ENCODE measurements around the gene TMEM8B.

Gene TMEM8B

DNA sequence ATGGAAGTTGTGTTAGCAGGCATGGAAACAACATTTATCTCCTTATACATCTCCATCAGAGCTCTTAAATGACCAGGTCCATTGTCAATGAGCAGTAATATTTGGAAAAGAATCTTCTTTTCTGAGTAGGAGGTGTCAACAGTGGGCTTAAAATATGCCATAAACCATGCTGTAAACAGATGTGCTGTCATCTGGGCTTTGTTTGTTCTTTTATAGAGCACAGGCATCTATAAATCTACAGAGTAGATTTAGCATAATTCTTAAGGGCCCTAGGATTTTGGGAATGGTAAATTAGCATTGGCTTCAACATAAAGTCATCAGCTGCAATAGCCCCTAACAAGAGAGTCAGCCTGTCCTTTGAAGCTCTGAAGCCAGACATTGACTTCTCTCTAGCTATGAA is 69.3 kb downstream of the TMEM8B start:
- TF ChIP-seq, protein P1, sequence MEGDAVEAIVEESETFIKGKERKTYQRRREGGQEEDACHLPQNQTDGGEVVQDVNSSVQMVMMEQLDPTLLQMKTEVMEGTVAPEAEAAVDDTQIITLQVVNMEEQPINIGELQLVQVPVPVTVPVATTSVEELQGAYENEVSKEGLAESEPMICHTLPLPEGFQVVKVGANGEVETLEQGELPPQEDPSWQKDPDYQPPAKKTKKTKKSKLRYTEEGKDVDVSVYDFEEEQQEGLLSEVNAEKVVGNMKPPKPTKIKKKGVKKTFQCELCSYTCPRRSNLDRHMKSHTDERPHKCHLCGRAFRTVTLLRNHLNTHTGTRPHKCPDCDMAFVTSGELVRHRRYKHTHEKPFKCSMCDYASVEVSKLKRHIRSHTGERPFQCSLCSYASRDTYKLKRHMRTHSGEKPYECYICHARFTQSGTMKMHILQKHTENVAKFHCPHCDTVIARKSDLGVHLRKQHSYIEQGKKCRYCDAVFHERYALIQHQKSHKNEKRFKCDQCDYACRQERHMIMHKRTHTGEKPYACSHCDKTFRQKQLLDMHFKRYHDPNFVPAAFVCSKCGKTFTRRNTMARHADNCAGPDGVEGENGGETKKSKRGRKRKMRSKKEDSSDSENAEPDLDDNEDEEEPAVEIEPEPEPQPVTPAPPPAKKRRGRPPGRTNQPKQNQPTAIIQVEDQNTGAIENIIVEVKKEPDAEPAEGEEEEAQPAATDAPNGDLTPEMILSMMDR (conservative IDR thresholded peaks at IDR 0.05), result no peak
- H3K27ac ChIP-seq, result no peak overlapping the region

DNA sequence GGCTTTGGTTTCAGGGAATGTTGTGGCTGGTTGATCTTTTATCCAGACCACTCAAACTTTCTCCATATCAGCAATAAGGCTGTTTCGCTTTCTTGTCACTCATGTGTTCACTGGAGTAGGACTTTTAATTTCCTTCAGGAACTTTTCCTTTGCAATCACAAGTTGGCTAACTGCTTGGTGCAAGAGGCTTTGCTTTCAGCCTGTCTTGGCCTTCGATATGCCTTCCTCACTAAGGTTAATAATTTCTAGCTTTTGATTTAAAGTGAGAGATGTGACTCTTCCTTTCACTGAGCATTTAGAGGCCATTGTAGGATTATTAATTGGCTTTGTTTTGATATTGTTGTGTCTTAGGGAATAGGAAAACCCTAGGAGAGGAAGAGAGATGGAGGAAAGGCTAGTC is 70.0 kb downstream of the TMEM8B start:
- TF ChIP-seq, protein P1 (conservative IDR thresholded peaks at IDR 0.05), result no peak
- no peak overlapping the region for H3K27ac ChIP-seq

DNA sequence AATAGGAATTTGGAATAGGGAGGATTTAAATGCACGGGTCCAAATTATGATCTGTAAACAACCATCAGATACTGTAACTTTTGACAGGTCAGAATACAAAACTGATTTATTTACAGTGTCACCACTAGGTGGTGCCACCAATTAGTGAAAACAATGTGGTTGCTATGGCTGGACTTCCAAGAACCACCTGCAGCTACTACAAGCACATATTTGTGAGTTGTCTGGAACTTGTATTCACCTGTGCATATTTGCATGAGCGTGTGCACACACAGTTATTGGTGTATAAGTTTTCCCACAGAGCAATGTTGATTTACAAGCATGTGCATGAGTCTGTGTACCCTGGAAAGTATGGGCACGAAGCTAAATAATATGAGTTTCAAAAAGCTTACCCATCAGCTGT is 74.0 kb downstream of the TMEM8B start:
- TF ChIP-seq, protein P1 (conservative IDR thresholded peaks at IDR 0.05), result peak; percentile 84
- H3K27ac ChIP-seq, result no peak overlapping the region

DNA sequence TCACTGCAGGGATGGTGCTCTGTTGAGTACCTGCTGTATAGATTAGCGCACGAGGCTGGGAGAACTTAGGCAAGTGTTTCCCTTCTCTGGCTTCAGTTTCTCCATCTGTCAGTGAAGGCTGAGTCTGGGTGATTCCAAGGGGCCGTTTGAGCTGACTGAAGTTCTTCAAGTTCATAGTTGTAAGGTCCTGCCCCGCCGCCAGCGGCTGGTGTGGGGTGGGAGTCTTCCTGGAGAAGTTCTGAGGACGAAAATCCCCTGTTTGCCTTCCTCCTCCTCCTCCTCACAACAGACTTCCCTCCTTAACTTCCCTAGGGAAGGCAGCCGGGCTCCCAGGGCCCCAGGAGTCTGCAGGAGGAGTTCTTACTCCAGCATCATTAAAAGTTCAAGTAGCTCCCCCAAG is 75.3 kb downstream of the TMEM8B start:
- peak overlapping the region; percentile 5; the same call in 1 of the 2 replicates for H3K27ac ChIP-seq
- TF ChIP-seq, protein P1 (conservative IDR thresholded peaks at IDR 0.05), result no peak

DNA sequence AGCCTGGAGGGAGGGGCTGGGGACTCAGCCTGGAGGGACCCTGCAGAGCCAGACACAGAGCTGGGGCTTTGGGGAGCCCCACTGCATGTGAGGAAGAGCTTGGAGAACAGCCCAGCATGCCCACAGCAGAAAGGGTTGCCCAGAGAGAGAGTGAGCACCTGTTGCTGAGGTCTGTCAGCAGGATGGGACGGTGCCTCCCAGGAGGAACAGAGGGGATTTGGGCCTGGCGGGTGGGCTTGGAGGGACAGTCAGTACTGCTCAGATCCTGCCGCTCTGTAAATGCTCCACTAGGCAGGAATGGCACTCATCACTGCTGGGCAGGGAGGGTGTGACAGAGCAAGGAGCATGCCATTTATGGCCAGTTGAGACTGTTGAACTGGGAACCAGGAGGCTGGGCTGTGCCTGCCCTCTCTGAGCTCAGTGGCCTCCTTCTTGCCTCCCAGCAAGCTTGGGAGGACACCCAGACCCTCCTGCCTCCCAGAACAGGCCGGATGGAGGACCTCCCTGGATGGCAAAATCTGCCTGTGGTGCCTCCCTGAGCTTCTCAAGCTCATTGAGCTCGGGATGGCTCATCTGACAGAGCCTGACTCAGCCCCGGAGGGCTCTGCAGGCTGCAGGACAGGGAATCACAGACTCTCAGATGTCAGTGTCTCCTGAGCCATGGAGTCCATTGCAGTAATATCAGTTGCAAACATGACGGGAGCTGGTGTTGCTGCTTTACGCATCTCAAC is 76.2 kb downstream of the TMEM8B start:
- TF ChIP-seq, protein P1 (conservative IDR thresholded peaks at IDR 0.05), result no peak
- peak overlapping the region; percentile 48; the same call in 1 of the 2 replicates for H3K27ac ChIP-seq

DNA sequence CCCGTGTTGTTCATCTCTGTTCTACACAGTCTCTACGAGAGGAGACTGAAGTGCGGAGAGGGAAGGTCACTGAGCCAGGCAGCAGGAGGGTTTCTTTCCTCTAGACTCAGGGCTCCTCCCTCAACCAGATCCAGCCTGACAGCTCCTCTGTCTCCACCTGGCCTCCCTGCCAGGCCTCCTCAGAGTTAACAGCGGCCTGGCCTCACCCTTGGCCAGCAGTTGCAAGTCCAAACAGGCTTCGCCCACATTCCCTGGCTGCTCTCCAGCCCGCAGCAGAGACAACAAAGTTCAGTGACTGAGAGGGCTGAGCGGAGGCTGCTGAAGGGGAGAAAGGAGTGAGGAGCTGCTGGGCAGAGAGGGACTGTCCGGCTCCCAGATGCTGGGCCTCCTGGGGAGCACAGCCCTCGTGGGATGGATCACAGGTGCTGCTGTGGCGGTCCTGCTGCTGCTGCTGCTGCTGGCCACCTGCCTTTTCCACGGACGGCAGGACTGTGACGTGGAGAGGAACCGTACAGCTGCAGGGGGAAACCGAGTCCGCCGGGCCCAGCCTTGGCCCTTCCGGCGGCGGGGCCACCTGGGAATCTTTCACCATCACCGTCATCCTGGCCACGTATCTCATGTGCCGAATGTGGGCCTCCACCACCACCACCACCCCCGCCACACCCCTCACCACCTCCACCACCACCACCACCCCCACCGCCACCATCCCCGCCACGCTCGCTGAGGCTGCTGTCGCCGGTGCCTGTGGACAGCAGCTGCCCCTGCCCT is 77.1 kb downstream of the TMEM8B start, which contains the start of gene HRCT1:
TSS of gene HRCT1 (plus strand) at position 291 of the 768 bp plus-strand sequence. CDS start at position 377, 86 bp downstream.
- TF ChIP-seq, protein P1 (conservative IDR thresholded peaks at IDR 0.05), result no peak
- peak within 1 kb of the TSS; percentile 48; the same call in 1 of the 2 replicates for H3K27ac ChIP-seq

DNA sequence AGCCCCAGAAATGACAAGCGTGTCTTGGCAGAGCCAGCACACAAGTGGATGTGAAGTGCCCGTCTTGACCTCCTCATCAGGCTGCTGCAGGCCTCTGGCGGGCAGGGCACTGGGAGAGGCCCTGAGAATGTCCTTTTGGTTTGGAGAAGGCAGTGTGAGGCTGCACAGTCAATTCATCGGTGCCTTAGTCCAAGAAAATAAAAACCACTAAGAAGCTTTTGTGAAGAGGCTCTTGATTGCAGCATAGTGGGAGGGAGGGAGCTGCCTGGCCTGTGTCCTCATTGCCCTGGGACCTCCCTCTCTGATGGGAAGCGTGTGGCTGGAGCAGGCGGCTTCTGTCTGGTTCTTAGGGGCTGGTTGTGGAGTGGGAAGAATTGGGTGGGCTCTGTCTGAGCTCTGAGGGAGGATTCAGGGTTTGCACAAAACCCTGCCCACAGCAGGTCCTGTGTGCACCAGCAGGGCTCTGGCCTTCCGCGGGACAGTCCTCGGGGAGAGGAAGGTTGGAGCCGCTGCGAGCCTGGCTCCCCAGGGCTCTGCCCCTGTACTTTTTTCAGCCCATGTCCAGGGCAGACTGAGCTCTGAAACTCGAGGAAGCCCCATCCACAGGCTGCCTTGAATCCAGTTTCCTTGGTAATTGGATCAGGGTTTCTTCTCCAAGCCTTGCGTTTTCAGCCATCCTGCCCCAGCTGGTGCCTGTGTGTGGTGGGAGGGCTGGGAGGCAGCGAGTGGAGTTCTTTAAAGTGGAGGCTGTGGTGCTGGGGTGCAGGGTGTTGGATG is 78.1 kb downstream of the TMEM8B start:
- TF ChIP-seq, protein P1 (conservative IDR thresholded peaks at IDR 0.05), result no peak
- peak overlapping the region; percentile 48; the same call in 1 of the 2 replicates for H3K27ac ChIP-seq
